GM21737 (cell line): ENCODE measurements around the gene LLGL1.

Experiments used
- ATAC-seq: cut with Tn5 transposase; IDR thresholded peaks from one replicate; pipeline ENCODE4 v1.9.1; 2021; ENCODE audit warnings: mild to moderate bottlenecking, moderate library complexity; ENCODE audit not compliant: unreplicated experiment

LLGL1 gene

GRCh38 chr17:18229254-18229653 lies 3.8 kb downstream of the LLGL1 start:
- no peak for ATAC-seq

- no peak for ATAC-seq
Observed at GRCh38 chr17:18229771-18230170, 4.3 kb downstream of the LLGL1 start.

GRCh38 chr17:18230288-18231141 lies 5.1 kb downstream of the LLGL1 start:
- no peak for ATAC-seq

GRCh38 chr17:18231164-18231563 lies 5.7 kb downstream of the LLGL1 start:
- ATAC-seq, result no peak

GRCh38 chr17:18233803-18234518 lies 8.5 kb downstream of the LLGL1 start:
- no peak for ATAC-seq

- ATAC-seq, result no peak
Observed at GRCh38 chr17:18234853-18235380, 9.5 kb downstream of the LLGL1 start.

GRCh38 chr17:18235743-18236256 lies 10.4 kb downstream of the LLGL1 start:
- no peak for ATAC-seq

GRCh38 chr17:18236494-18236893 lies 11.1 kb downstream of the LLGL1 start:
- ATAC-seq, result no peak

GRCh38 chr17:18237461-18237860 lies 12.0 kb downstream of the LLGL1 start:
- ATAC-seq, result no peak

GRCh38 chr17:18238299-18238698 lies 12.9 kb downstream of the LLGL1 start:
- no peak for ATAC-seq

- ATAC-seq, result no peak
Observed at GRCh38 chr17:18240449-18240848, 15.0 kb downstream of the LLGL1 start.

GRCh38 chr17:18241229-18241871 lies 15.9 kb downstream of the LLGL1 start:
- no peak for ATAC-seq

GRCh38 chr17:18245038-18245776 lies 19.8 kb downstream of the LLGL1 start:
- ATAC-seq, result no peak

GRCh38 chr17:18246109-18246725 lies 20.8 kb downstream of the LLGL1 start:
- no peak for ATAC-seq

- no peak for ATAC-seq
Observed at GRCh38 chr17:18246880-18247612, 21.6 kb downstream of the LLGL1 start.

GRCh38 chr17:18247613-18248001 lies 22.2 kb downstream of the LLGL1 start:
- no peak for ATAC-seq

- ATAC-seq, result no peak
Observed at GRCh38 chr17:18248300-18248731, 22.9 kb downstream of the LLGL1 start.

GRCh38 chr17:18248811-18249210 lies 23.4 kb downstream of the LLGL1 start:
- ATAC-seq, result no peak

- ATAC-seq, result no peak
Observed at GRCh38 chr17:18250259-18250658, 24.8 kb downstream of the LLGL1 start.
